Fibroblast of skin of left quadriceps (primary cell): ENCODE data around the gene CLSTN1.
"Not testable (repeated sequence)": the region's sequence is repeated elsewhere in the genome, so short reads cannot be mapped to it uniquely, and the experiment has no call there.

Experiments
- DNase-seq, 2 experiments: peaks; one replicate each; pipeline ENCODE4 v3.0.0-alpha.2; 2013; ENCODE audit warnings: low read depth in 2 of 2

CLSTN1 gene

DNA sequence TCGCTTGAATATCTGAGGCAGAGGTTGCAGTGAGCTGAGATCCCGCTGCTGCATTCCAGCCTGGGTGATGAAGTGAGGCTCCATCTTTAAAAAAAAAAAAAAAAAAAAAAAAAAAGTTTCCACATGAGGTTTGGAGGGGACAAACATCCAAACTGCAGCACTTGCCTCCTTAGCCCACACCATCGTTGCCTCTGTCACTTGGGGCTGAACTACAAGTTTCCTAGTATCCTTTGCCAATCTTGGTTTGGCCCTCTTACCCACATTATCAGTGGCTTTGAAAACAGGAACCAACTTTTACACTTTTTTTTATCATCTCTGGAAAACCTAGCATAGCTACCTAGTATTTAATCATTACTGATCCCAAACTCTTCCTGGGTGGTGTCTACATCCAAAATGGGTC, 59.2 kb downstream of the CLSTN1 start:
- no peak for DNase-seq

DNA sequence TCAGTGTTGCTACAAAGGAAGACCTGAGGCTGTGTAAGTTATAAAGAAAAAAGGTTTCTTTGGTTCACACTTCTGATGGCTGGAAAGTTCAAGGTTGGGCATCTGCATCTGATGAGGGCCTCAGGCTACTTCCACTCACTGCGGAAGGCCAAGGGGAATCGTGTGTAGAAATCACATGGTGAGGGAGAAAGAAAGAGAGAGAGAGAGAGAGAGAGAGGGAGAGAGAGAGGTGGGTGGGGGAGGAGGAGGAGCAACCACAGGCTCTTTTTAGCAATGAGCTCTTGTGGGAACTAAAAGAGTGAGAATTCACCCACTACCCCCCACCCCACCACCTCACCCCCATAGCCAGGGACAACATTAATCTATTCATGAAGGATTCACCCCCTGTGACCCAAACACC, 59.9 kb downstream of the CLSTN1 start:
- DNase-seq = no peak

DNA sequence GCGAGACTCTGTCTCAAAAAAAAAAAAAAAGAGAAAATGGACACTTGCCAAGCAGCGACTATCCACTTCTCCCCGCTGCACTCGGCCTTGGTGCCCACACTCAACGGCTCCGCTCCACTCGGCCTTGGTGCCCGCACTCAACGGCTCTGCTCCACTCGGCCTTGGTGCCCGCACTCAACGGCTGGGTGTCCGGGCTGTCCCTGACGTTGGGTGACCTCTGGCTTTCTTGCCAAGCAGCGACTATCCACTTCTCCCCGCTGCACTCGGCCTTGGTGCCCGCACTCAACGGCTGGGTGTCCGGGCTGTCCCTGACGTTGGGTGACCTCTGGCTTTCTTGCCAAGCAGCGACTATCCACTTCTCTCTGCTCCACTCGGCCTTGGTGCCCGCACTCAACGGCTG, 61.3 kb downstream of the CLSTN1 start:
- not testable (repeated sequence) for DNase-seq

GRCh38 chr1:9761855-9762254, 61.9 kb downstream of the CLSTN1 start:
- DNase-seq = no peak

- DNase-seq = no peak
Observed at GRCh38 chr1:9760824-9761223, 62.9 kb downstream of the CLSTN1 start.

DNA sequence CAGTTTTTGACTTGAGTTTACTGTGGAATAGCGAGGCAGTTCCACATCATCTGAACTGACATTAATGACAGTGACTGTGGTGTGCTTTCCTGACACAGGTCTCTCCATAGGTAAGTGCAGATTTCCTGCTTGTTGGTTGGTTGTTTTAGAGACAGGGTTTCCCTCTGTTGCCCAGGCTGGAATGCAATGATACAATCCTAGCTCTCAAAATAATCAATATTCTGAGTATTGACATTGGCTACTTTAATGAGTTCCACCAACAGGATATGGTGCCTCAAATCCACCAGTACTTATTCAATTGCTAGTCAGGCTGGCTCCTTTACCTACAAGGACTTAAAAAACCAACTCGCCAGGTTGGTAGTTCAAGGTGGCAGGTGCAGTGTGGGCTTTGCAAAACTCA, 63.8 kb downstream of the CLSTN1 start:
- no peak for DNase-seq

DNA sequence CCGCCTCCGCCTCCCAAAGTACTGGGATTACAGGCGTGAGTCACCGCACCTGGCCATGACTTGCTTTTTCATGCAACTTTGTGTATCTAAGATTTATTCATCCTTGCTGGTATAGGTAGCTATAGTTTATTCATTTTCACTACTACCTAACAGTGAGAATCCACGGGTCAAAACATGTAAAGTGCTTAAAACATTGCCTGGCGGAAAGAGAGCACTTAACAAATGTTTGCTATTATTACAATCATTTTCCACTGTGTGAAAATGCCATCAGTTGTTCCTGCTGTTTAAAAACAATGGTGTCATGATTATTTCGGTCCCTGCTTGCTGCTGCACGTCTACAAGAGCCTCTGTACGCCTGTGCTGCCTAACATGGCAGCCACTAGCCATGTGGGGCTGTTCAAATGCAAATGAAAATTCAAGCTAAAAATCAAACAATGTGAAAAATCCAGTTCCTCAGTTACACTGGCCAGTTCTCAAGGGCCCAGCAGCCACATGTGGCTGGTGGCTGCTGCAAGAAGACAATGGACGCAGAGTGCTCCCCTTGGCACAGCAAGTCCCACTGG, 65.1 kb downstream of the CLSTN1 start:
- no peak for DNase-seq

DNA sequence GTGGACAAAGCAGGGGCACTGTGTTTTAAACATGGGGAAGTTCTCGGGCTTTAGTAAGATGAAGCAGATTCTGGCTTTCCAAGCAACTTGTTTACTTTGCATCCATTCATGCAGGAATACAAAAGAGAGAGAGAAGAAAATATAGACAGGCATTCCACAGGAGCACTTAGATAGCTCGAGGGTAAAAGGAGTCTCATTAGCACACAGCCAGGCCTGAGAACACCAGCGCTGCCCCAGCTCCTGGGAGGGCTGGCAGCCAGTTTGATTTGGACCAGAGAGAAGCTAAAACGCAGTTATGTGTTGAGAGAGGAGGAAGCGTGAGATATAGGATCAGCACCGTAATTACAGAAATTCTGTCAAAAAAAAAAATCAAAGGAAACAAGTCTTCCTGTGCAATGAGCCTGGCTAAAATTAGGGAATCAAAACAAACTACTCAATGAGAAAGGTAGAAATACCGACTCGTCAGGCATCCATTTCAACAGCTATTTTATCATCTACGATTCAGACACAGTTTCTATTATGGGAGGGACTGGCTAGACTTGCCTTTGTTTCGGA, 68.2 kb downstream of the CLSTN1 start:
- DNase-seq = no peak

DNA sequence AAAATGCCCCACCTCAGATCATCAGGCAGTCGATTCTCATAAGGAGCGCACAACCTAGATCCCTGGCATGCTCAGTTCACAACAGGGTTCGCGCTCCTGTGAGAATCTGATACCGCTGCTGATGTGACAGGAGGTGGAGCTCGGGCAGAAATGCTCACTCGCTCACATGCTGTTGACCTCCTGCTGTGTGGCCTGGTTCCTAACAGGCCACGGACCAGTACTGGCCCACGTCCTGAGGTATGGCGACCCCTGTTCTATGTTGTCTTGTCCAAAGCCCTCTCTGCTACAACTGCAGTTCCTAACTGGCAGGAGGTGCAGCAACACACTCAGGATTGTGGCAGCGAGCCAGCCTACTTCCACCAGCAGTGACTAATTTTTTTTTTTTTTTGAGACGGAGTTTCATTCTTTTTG, 70.6 kb downstream of the CLSTN1 start:
- DNase-seq = peak; percentile 44 to 48

DNA sequence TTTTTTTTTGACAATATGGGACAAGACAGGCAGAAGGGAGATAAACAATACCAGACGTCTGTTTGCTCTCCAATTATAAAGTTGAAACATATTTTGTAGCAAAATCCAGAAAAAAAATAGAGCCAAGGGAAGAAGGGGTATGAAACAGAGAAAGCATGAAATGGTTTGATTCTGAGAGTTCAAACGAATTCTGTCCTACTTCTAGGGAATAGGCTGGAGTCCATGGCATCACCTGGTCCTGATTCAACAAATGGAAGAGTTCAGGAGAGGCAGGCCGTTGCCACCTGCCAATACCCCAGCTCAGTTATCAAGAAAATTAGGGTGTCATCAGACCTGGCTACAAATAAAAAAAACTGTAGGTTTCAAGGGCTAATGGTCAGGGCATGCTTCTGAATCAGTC, 71.8 kb downstream of the CLSTN1 start:
- DNase-seq = no peak

- no peak for DNase-seq
Observed at GRCh38 chr1:9749361-9749760, 74.4 kb downstream of the CLSTN1 start.

- DNase-seq = not testable (repeated sequence)
Observed at GRCh38 chr1:9748391-9748790, 75.4 kb downstream of the CLSTN1 start.

DNA sequence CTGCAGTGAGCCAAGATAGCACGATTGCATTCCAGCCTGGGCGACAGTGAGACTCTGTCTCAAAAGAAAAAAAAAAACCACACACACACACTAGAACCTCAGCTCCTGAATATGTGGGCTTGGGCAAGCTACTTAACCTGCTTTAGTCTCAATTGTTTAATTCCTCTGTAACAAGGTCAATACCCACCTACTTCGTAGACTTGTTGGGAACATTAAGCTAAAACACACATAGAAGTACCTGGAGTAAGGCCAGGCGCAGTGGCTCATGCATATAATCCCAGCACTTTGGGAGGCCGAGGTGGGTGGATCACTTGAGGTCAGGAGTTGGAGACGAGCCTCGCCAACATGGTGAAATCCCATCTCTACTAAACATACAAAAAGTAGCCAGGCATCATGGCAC, 77.1 kb downstream of the CLSTN1 start:
- DNase-seq = no peak

- DNase-seq = no peak
Observed at GRCh38 chr1:9746211-9746610, 77.6 kb downstream of the CLSTN1 start.

GRCh38 chr1:9744106-9744799, 79.5 kb downstream of the CLSTN1 start:
- DNase-seq = no peak

- DNase-seq = peak; percentile 34 to 36
Observed at GRCh38 chr1:9737671-9738070, 86.1 kb downstream of the CLSTN1 start.

- DNase-seq = no peak
Observed at GRCh38 chr1:9737057-9737456, 86.7 kb downstream of the CLSTN1 start.

- no peak for DNase-seq
Observed at GRCh38 chr1:9736241-9736640, 87.5 kb downstream of the CLSTN1 start.

- no peak for DNase-seq
Observed at GRCh38 chr1:9735800-9736199, 88.0 kb downstream of the CLSTN1 start.

GRCh38 chr1:9733160-9733789, 90.5 kb downstream of the CLSTN1 start:
- no peak for DNase-seq

DNA sequence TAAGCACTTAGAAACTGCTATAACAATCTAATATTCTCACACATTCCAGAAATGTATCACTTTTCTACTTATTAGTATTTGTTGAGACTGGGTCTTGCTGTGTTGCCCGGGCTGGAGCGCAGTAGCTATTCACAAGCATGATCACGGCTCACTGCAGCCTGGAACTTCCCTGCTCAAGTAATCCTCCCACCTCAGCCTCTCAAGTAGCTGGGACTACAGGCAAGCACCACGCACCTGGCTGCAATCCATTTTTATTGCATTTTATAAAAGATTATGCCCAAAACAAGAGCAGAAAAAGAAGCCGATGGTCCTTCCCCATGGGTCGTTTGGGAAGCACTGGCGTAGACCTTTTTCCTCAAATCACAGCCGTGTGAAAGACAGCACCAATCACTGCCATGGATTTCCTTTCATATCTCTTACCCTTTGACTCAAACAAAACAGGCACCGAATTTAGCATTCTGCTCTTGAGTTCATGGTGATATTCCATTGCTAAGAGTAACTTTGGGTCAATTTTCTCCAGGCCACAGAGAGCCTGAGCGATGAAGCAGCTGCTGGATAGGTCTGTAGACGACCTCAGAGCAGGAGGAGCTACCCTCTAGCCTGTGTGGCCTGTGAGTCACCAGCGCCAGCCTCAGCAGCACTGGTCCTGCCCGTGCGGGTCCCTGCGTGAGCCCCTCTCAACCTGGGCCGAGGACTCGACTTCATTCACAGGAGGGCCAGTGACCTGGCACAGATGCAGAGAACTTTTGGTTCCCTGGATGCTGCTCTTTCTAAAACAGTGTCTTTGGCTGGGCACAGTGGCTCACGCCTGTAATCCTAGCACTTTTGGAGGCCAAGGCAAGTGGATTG, 91.4 kb downstream of the CLSTN1 start:
- no peak for DNase-seq

DNA sequence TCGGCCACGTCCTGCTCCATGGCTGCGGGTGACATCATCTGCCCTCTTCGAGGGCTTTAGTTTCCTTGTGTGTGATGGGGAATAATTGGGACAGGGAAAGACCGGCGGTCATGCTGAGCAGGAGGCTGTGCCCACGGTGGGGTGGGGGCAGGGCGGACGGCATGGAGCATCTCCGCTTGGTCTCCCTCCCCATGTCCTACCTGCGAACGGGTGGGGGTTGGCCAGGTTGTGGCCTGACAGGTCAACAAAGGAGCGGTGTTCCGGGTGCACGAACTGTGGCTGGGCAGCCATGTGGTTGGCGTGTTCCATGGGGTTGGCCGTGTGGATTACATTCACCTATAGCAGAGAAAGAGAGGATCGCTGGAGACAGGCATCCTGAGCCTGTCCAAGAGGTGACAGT, 92.2 kb downstream of the CLSTN1 start:
- no peak for DNase-seq
